HepG2 (cell line): ENCODE measurements around the gene UTS2R. TPM values are rescaled to one million over a fixed set of nuclear protein-coding genes. Genes with fewer than 3 reads are reported as not detected.

ENCODE experiments used
- ARID5B ChIP-seq: IDR thresholded peaks from 2 replicates; pipeline ENCODE4 v1.4.0; 2020; ENCODE audit warnings: mild to moderate bottlenecking, missing genetic modification reagents
- GATAD2A ChIP-seq: IDR thresholded peaks from 2 replicates; pipeline ENCODE4 v1.6.1; 2016
- RFXAP ChIP-seq: sonication (generic); formaldehyde crosslinking; IDR thresholded peaks from 2 replicates; pipeline ENCODE4 v1.4.0; 2020; ENCODE audit warnings: missing genetic modification reagents, borderline replicate concordance
- UBTF ChIP-seq: sonication (generic); formaldehyde crosslinking; IDR thresholded peaks from 2 replicates; pipeline ENCODE4 v1.4.0; 2020; ENCODE audit warnings: mild to moderate bottlenecking, missing genetic modification reagents
- YEATS4 ChIP-seq: sonication (generic); formaldehyde crosslinking; IDR thresholded peaks from 2 replicates; pipeline ENCODE4 v1.4.0; 2020; ENCODE audit warnings: missing genetic modification reagents, borderline replicate concordance
- YY1 ChIP-seq: IDR thresholded peaks from 2 replicates; pipeline ENCODE4 v1.6.1; 2011; ENCODE audit warnings: low read length, low read depth, moderate library complexity, mild to moderate bottlenecking; ENCODE audit not compliant: insufficient read depth, insufficient replicate concordance
- ZNF432 ChIP-seq: sonication (generic); formaldehyde crosslinking; IDR thresholded peaks from 2 replicates; pipeline ENCODE4 v1.5.0; 2020; ENCODE audit warnings: missing genetic modification reagents, mild to moderate bottlenecking, borderline replicate concordance
- ZNF687 ChIP-seq: sonication (generic); formaldehyde crosslinking; IDR thresholded peaks from 2 replicates; pipeline ENCODE4 v1.5.1; 2020; ENCODE audit warnings: mild to moderate bottlenecking, missing genetic modification reagents, moderate library complexity
- polyA plus RNA-seq, 8 experiments: library from polyadenylated mRNA; depleted of rRNA in 3 of 8; stranded (reverse) in 7 of 8; unstranded in 1 of 8; fragments of >200 nt; fragmentation: Illumina TruSeq in 4 of 8; extraction: Trizol in 4 of 8; gene quantifications; 2 replicates each; pipeline versions ENCODE4 v1.2.1 to v1.2.3, GENCODE V29; 2011 to 2016; ENCODE audit warnings: low read depth in 4 of 8, missing spikeins in 1 of 8, mixed read lengths in 1 of 8; ENCODE audit not compliant: insufficient read depth in 1 of 8
- total RNA-seq, 5 experiments: library from RNA; depleted of rRNA; stranded (reverse); fragments of >200 nt; fragmentation: Illumina TruSeq; extraction: Trizol; gene quantifications; 2 replicates each; pipeline ENCODE4 v1.2.3, GENCODE V29; 2016; ENCODE audit warnings: low read depth in 1 of 5

UTS2R gene
- total and polyA plus RNA-seq, 2 of the 13 experiments (the other 11 are each of a cell fraction or from before 2014, with no cell fraction given), result 0.13 to 0.15 TPM

GRCh38 chr17:82338858-82339633 lies 32.5 kb upstream of the UTS2R start (continued):
- TF ChIP-seq YY1 (peak; percentile 72), ZNF432 (CRISPR knock-in tag) (no peak), UBTF (CRISPR knock-in tag) (0 out of 2 replicates have a peak, but pooled peaks have one; percentile 40), YEATS4 (CRISPR knock-in tag) (peak; percentile 28; the same call in 1 of the 2 replicates), RFXAP (peak; percentile 55; the same call in 1 of the 2 replicates), ZNF687 (CRISPR knock-in tag) (peak; percentile 88), GATAD2A (CRISPR knock-in tag) (no peak), ARID5B (CRISPR knock-in tag) (peak; percentile 5; the same call in 1 of the 2 replicates)
- TF ChIP-seq, all 625 proteins: peak for 64
